ENCODE measurements around the gene SCN7A. TPM values are rescaled to one million over a fixed set of nuclear protein-coding genes. Genes with fewer than 3 reads are reported as not detected.
A peak's percentile ranks its signal among the peaks of the same experiment; 100 is the strongest.

SCN7A gene
- total and polyA plus RNA-seq, 4 donors, result 6.1 to 178 (median 23.6) TPM

GRCh38 chr2:166485558-166486178 is 8.4 kb downstream of the SCN7A start:
- Histone ChIP-seq H3K27ac (ENCODE audit: low read depth in 1 of 2, low read length in 1 of 2) (peak overlapping the region in 1 of 2 donors; percentile 33), H3K4me1 (ENCODE audit: control insufficient read depth in 5 of 5, insufficient read depth in 5 of 5, low read length in 5 of 5) (peaks cover 0 to 7% (median 0%) of the 10 kb centered on the region in 5 donors)

DNA sequence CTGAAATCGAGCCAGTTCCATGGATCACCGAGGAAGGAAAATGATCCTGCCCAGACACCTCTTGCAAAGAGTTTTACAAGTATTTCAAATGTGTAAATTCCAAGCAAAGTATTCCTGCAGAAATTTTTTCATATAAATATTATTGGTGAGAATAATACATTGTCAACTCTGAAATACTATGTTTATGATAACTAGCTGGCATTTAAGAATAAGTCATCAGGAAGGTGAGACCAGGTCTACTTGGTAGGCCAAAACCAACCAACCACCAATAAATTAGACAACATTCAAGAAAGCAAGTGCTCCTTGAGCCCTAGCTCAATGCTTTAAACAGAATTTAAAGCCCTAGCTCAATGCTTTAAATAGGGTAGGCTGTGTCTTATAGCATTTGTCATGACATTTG is 21.7 kb downstream of the SCN7A start:
- whole genome bisulfite sequencing, 2 donors, result 95 to 100% methylated on average over 2 of the region's 2 CpGs
- ATAC-seq (ENCODE audit: insufficient read depth, low FRiP score) (no peak), DNase-seq (no peak)
- Histone ChIP-seq H3K36me3 (ENCODE audit: control insufficient read depth in 4 of 4, insufficient read depth in 4 of 4, low read length in 4 of 4) (peaks cover 0 to 28% (median 3%) of the 10 kb centered on the region in 4 donors), H3K27ac (ENCODE audit: low read depth in 1 of 2, low read length in 1 of 2) (no peak overlapping the region), H3K27me3 (ENCODE audit: control insufficient read depth in 3 of 3, insufficient read depth in 3 of 3, low read length in 2 of 3) (no peaks in the 10 kb centered on the region), H3K9me3 (ENCODE audit: control insufficient read depth in 4 of 4, insufficient read depth in 3 of 4, low read length in 3 of 4) (no peaks in the 10 kb centered on the region), H3K4me1 (ENCODE audit: control insufficient read depth in 5 of 5, insufficient read depth in 5 of 5, low read length in 5 of 5) (no peaks in the 10 kb centered on the region), H3K4me3 (no peak overlapping the region), H3K9ac (ENCODE audit: insufficient read depth in 1 of 2, low read length in 2 of 2) (no peak overlapping the region)
- no peak for TF ChIP-seq CTCF (IDR thresholded peaks at IDR 0.05; ENCODE audit: control extremely low read depth, extremely low read depth)

More at GRCh38 chr2:166485558-166486178, 8.4 kb downstream of the SCN7A start:
- ATAC-seq (ENCODE audit: insufficient read depth, low FRiP score) (no peak), DNase-seq (peak in 1 of 3 donors; percentile 35)
- Histone ChIP-seq H3K9ac (ENCODE audit: insufficient read depth in 1 of 2, low read length in 2 of 2) (no peak overlapping the region), H3K9me3 (ENCODE audit: control insufficient read depth in 4 of 4, insufficient read depth in 3 of 4, low read length in 3 of 4) (no peaks in the 10 kb centered on the region), H3K27me3 (ENCODE audit: control insufficient read depth in 3 of 3, insufficient read depth in 3 of 3, low read length in 2 of 3) (no peaks in the 10 kb centered on the region), H3K4me3 (no peak overlapping the region), H3K36me3 (ENCODE audit: control insufficient read depth in 4 of 4, insufficient read depth in 4 of 4, low read length in 4 of 4) (peaks cover 0 to 9% (median 4%) of the 10 kb centered on the region in 4 donors)
- TF ChIP-seq CTCF (IDR thresholded peaks at IDR 0.05; ENCODE audit: control extremely low read depth, extremely low read depth), result no peak
- 75 to 84% methylated on average over 5 of the region's 5 CpGs for WGBS, 2 donors

DNA sequence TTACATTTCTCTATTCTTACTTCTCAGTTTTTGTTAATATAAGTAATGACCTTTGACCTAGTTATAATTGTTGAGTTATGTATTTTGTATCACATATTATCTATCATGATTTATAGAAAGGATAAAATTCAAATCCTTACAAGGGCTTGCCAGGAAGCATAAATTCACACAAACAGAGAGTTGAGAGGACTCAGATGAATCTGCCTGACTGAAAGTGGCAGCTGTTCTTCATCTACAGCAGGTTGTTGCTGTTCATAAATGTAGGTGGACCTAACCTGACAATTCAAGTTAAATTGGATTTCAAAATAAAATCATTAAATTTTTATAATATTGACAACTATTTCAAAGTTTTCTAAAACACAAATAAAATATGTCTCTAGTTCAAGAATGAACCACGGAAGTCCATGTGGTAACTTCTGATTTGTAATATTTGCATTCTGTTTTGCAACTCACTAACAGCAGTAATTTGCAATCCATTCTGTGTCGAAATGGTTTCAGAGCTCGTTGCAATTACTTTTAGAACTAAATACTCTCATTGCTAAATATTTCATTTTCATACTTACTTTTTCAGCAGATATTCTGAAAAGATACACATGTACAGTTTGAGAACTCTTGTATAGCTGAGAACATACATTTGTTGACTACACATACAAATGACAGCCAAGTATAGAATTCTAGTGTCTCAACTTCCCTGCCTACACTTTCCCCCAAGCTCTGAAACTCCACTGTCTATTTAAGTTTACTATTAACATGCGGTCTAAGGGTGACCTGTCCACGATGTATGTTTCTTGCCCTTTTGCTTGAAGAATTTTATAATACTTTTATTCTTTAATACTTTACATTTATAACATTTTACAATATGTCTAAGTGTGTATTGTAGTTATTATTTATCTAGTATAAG is 25.7 kb downstream of the SCN7A start:
- 27 to 48% methylated on average over 5 of the region's 5 CpGs for WGBS, 2 donors
- Histone ChIP-seq H3K4me3 (no peak overlapping the region), H3K27me3 (ENCODE audit: control insufficient read depth in 3 of 3, insufficient read depth in 3 of 3, low read length in 2 of 3) (no peaks in the 10 kb centered on the region), H3K27ac (ENCODE audit: low read depth in 1 of 2, low read length in 1 of 2) (no peak overlapping the region), H3K9ac (ENCODE audit: insufficient read depth in 1 of 2, low read length in 2 of 2) (no peak overlapping the region), H3K4me1 (ENCODE audit: control insufficient read depth in 5 of 5, insufficient read depth in 5 of 5, low read length in 5 of 5) (no peaks in the 10 kb centered on the region), H3K36me3 (ENCODE audit: control insufficient read depth in 4 of 4, insufficient read depth in 4 of 4, low read length in 4 of 4) (peaks cover 0 to 37% (median 9%) of the 10 kb centered on the region in 4 donors), H3K9me3 (ENCODE audit: control insufficient read depth in 4 of 4, insufficient read depth in 3 of 4, low read length in 3 of 4) (no peaks in the 10 kb centered on the region)
- DNase-seq (peak in 1 of 3 donors; percentile 62), ATAC-seq (ENCODE audit: insufficient read depth, low FRiP score) (no peak)
- TF ChIP-seq CTCF (IDR thresholded peaks at IDR 0.05; ENCODE audit: control extremely low read depth, extremely low read depth), result no peak

Measured in lung (tissue), 12 donors.